Fibroblast of mammary gland (primary cell): ENCODE measurements around the gene EGFL7.

Experiments used
- DNase-seq: peaks from one replicate; pipeline ENCODE4 v3.0.0-alpha.2; 2010; ENCODE audit warnings: low read depth
- H3K4me3 ChIP-seq: 2 replicates; pipeline ENCODE4 v1.5.1; 2011; ENCODE audit warnings: low read depth, mild to moderate bottlenecking, low read length, moderate library complexity; ENCODE audit not compliant: control insufficient read depth
- CTCF ChIP-seq: conservative IDR thresholded peaks from 2 replicates; pipeline ENCODE4 v1.5.1; 2011; ENCODE audit warnings: low read depth, low read length, inconsistent platforms; ENCODE audit not compliant: control insufficient read depth, insufficient read depth

Gene EGFL7

GRCh38 chr9:136625101-136626065 lies 37.3 kb upstream of the EGFL7 start:
- DNase-seq = peak; percentile 51
- no peak overlapping the region for H3K4me3 ChIP-seq
- peak; percentile 31 for TF ChIP-seq CTCF

GRCh38 chr9:136626066-136626725 lies 36.5 kb upstream of the EGFL7 start:
- no peak overlapping the region for H3K4me3 ChIP-seq
- no peak for DNase-seq
- TF ChIP-seq CTCF = no peak

- H3K4me3 ChIP-seq = no peak overlapping the region
- TF ChIP-seq CTCF = no peak
- no peak for DNase-seq
Observed at GRCh38 chr9:136626740-136627642, 35.7 kb upstream of the EGFL7 start.

DNA sequence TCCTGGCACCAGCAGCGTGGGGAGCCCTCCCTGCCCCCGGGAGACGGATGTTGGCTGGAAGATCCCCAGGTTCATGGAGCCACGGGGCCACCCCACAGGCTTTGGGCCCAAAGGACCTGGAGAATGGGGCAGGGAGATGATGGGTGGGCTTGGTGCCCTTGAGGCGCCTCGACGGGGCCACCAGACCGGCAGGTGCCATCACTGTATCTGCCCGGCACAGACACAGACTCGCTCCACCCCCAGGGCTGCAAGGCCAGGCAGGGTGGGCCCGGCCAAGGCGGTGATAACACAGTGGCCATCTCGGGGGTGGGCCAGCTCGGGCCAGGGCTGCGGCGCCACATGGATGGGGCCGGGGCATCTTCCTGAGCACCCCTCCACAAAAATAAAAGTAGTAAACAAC lies 35.0 kb upstream of the EGFL7 start:
- no peak for DNase-seq
- TF ChIP-seq CTCF = no peak
- no peak overlapping the region for H3K4me3 ChIP-seq

DNA sequence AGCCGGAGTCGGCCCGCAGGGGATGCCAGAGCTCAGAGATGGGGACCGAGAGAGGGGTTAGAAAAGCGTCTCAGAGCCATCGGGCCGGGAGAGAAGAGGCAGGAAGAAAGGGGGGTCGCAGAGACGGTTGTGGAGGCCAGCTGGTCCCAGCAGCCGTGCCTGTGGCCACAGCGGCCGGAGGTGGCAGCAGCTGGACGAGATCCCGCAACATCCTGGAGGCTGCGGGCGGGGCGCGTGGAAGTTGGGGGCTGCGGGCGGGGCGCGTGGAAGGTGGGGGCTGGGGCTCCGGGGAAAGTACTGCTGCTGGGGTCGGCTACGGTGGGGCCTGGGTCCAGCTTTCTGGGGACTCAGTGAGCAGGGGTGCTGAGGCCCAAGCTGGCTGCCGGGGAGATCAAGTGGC lies 34.4 kb upstream of the EGFL7 start:
- TF ChIP-seq CTCF = no peak
- H3K4me3 ChIP-seq = no peak overlapping the region
- DNase-seq = no peak
